Breast epithelium (tissue), 3 donors: ENCODE data around the gene NPC2.

Experiments used
- CTCF ChIP-seq, 3 donors: fragments of 450-650 bp; IDR thresholded peaks; one replicate each; pipeline ENCODE4 v1.5.1; 2016 to 2017; ENCODE audit warnings: antibody characterized with exemption in 3 of 3, mild to moderate bottlenecking in 3 of 3, moderate library complexity in 3 of 3
- POLR2AphosphoS5 ChIP-seq, 3 donors: sonication (generic); formaldehyde crosslinking; IDR thresholded peaks; one replicate each; pipeline ENCODE4 v1.6.1; 2017; ENCODE audit warnings: antibody characterized with exemption in 3 of 3

GRCh38 chr14:74459289-74459946, 33.7 kb downstream of the NPC2 start:
- TF ChIP-seq CTCF (IDR thresholded peaks at IDR 0.05) (peak in 2 of 3 donors; percentile 9 to 10), POLR2AphosphoS5 (IDR thresholded peaks at IDR 0.05) (no peak)
